Endodermal cell (in vitro differentiated cells): ENCODE results near the gene OR6J1. TPM values are rescaled to one million over a fixed set of nuclear protein-coding genes. Genes with fewer than 3 reads are reported as not detected.

Experiments
- DNase-seq: peaks from one replicate; pipeline ENCODE4 v3.0.0-alpha.2; 2017
- H3K27ac ChIP-seq: 2 replicates; pipeline ENCODE4 v1.5.1; 2013; ENCODE audit warnings: mild to moderate bottlenecking, low read depth, low read length, moderate library complexity
- H3K27me3 ChIP-seq: 2 replicates; pipeline ENCODE4 v1.6.1; 2013; ENCODE audit warnings: mild to moderate bottlenecking, low read length, moderate library complexity; ENCODE audit not compliant: insufficient read depth, control insufficient read depth, poor library complexity, severe bottlenecking
- H3K36me3 ChIP-seq: 2 replicates; pipeline ENCODE4 v1.7.0; 2013; ENCODE audit warnings: mild to moderate bottlenecking, low read length, moderate library complexity; ENCODE audit not compliant: control insufficient read depth, insufficient read depth
- H3K4me1 ChIP-seq: one replicate; pipeline ENCODE4 v1.7.0; 2013; ENCODE audit warnings: low read length; ENCODE audit not compliant: control insufficient read depth, insufficient read depth
- H3K4me3 ChIP-seq: 2 replicates; pipeline ENCODE4 v1.5.1; 2013; ENCODE audit warnings: mild to moderate bottlenecking, low read length, moderate library complexity
- H3K9ac ChIP-seq: 2 replicates; pipeline ENCODE4 v1.6.1; 2013; ENCODE audit warnings: mild to moderate bottlenecking, low read length, moderate library complexity; ENCODE audit not compliant: poor library complexity, severe bottlenecking; ENCODE audit errors: extremely low read depth
- H3K9me3 ChIP-seq: 2 replicates; pipeline ENCODE4 v1.6.1; 2013; ENCODE audit warnings: mild to moderate bottlenecking, low read length, moderate library complexity; ENCODE audit not compliant: control insufficient read depth
- H3K27ac Mint-ChIP-seq: 2 replicates; pipeline ENCODE4 v1.8.0; 2020; ENCODE audit warnings: mixed read lengths
- H3K27me3 Mint-ChIP-seq: 2 replicates; pipeline ENCODE4 v1.8.0; 2021; ENCODE audit warnings: mild to moderate bottlenecking, mixed read lengths; ENCODE audit not compliant: insufficient read depth
- H3K36me3 Mint-ChIP-seq: 2 replicates; pipeline ENCODE4 v1.8.0; 2020; ENCODE audit warnings: low read depth, mixed read lengths
- H3K4me1 Mint-ChIP-seq: 2 replicates; pipeline ENCODE4 v1.8.0; 2020; ENCODE audit warnings: mixed read lengths
- H3K4me3 Mint-ChIP-seq: 2 replicates; pipeline ENCODE4 v1.8.0; 2020; ENCODE audit warnings: mild to moderate bottlenecking, moderate library complexity, mixed read lengths
- H3K9me3 Mint-ChIP-seq: 2 replicates; pipeline ENCODE4 v1.8.0; 2020; ENCODE audit warnings: mild to moderate bottlenecking, mixed read lengths
- CTCF ChIP-seq: fragments of 200-600 bp; sonication (generic); conservative IDR thresholded peaks from 2 replicates; pipeline ENCODE4 v1.5.0; 2021; ENCODE audit warnings: antibody characterized with exemption, mild to moderate bottlenecking
- WGBS, 2 experiments: methylation state at CpG; one replicate each; pipeline versions ENCODE4 v1.1.5 to v1.1.7; 2013; ENCODE audit warnings: missing lambda C conversion rate in 2 of 2, mixed read lengths in 1 of 2; ENCODE audit not compliant: insufficient coverage in 1 of 2, insufficient read length in 1 of 2; 5-methylcytosine and 5-hydroxymethylcytosine counted together
- total RNA-seq, 2 donors: library from RNA; stranded (reverse); fragmentation: NEBNext Ultra II Directional in 1 of 2; extraction: Animal tissue kit (Norgen Biotek cat#: 25700) in 1 of 2; gene quantifications; 2 replicates in 1 of 2; 3 replicates in 1 of 2; pipeline ENCODE4 v1.2.1, GENCODE V29; 2021

Gene OR6J1
- total RNA-seq, 2 donors from 2014 or later: not detected

GRCh38 chr14:22597771-22598098, 46.4 kb downstream of the OR6J1 start:
- H3K4me1 Mint-ChIP-seq: peaks cover 65% of the 10 kb centered on the region
- peak overlapping the region; percentile 94 for H3K27ac Mint-ChIP-seq
- peak overlapping the region; percentile 91 for H3K4me3 Mint-ChIP-seq
- H3K27me3 Mint-ChIP-seq: no peaks in the 10 kb centered on the region
- WGBS, 2 experiments: 23 to 29% methylated on average over 9 of the region's 9 CpGs
- H3K9me3 ChIP-seq: no peaks in the 10 kb centered on the region
- TF ChIP-seq CTCF: no peak
- H3K4me3 ChIP-seq: peak overlapping the region; percentile 95
- peaks cover 19% of the 10 kb centered on the region for H3K36me3 ChIP-seq
- peaks cover 25% of the 10 kb centered on the region for H3K36me3 Mint-ChIP-seq
- peak overlapping the region; percentile 7 for H3K9ac ChIP-seq
- H3K27ac ChIP-seq: no peak overlapping the region
- peaks cover 30% of the 10 kb centered on the region for H3K4me1 ChIP-seq
- no peaks in the 10 kb centered on the region for H3K9me3 Mint-ChIP-seq
- no peak for DNase-seq
- H3K27me3 ChIP-seq: no peaks in the 10 kb centered on the region

GRCh38 chr14:22597265-22597664, 46.9 kb downstream of the OR6J1 start:
- Mint-ChIP-seq H3K4me3 (peak overlapping the region; percentile 91), H3K4me1 (peaks cover 69% of the 10 kb centered on the region), H3K9me3 (no peaks in the 10 kb centered on the region), H3K27ac (peak overlapping the region; percentile 75), H3K27me3 (no peaks in the 10 kb centered on the region), H3K36me3 (peaks cover 21% of the 10 kb centered on the region)
- peaks cover 30% of the 10 kb centered on the region for H3K4me1 ChIP-seq
- peak overlapping the region; percentile 95 for H3K4me3 ChIP-seq
- 85 to 99% methylated on average over 6 of the region's 6 CpGs for WGBS, 2 experiments
- no peaks in the 10 kb centered on the region for H3K9me3 ChIP-seq
- H3K36me3 ChIP-seq: peaks cover 14% of the 10 kb centered on the region
- no peak overlapping the region for H3K27ac ChIP-seq
- no peaks in the 10 kb centered on the region for H3K27me3 ChIP-seq
- no peak for TF ChIP-seq CTCF
- peak overlapping the region; percentile 7 for H3K9ac ChIP-seq
- peak; percentile 67 for DNase-seq

GRCh38 chr14:22596354-22596879, 47.7 kb downstream of the OR6J1 start:
- no peaks in the 10 kb centered on the region for H3K27me3 Mint-ChIP-seq
- H3K9ac ChIP-seq: no peak overlapping the region
- 90 to 94% methylated on average over 3 of the region's 3 CpGs for WGBS, 2 experiments
- H3K4me1 Mint-ChIP-seq: peaks cover 76% of the 10 kb centered on the region
- peaks cover 12% of the 10 kb centered on the region for H3K36me3 Mint-ChIP-seq
- TF ChIP-seq CTCF: no peak
- H3K27ac Mint-ChIP-seq: peak overlapping the region; percentile 75
- H3K9me3 ChIP-seq: no peaks in the 10 kb centered on the region
- DNase-seq: no peak
- H3K27ac ChIP-seq: no peak overlapping the region
- H3K4me1 ChIP-seq: peaks cover 30% of the 10 kb centered on the region
- H3K36me3 ChIP-seq: peaks cover 6% of the 10 kb centered on the region
- no peak overlapping the region for H3K4me3 ChIP-seq
- no peaks in the 10 kb centered on the region for H3K27me3 ChIP-seq
- no peaks in the 10 kb centered on the region for H3K9me3 Mint-ChIP-seq
- peak overlapping the region; percentile 91 for H3K4me3 Mint-ChIP-seq
